Cardiac septum (tissue), 1 donor: ENCODE data around the gene CCN6. TPM values are rescaled to one million over a fixed set of nuclear protein-coding genes. Genes with fewer than 3 reads are reported as not detected.

Source experiments
- DNase-seq: peaks from one replicate; pipeline ENCODE4 v3.0.0-alpha.2; 2020; ENCODE audit warnings: low spot score
- intact Hi-C: fragments of 100-400 bp; cut with DNase I; formaldehyde crosslinking; loops from one replicate; pipeline ENCODE4 v1.14.0; 2022
- total RNA-seq: library from RNA; stranded (reverse); fragmentation: NEBNext Ultra II Directional; extraction: Animal tissue kit (Norgen Biotek cat#: 25700); gene quantifications from one replicate; pipeline ENCODE4 v1.2.1, GENCODE V29; 2021
- donor health status: DM: no; HTN: no; CAD: no.

Gene CCN6
- total RNA-seq, 1 donor from 2014 or later = not detected

DNA sequence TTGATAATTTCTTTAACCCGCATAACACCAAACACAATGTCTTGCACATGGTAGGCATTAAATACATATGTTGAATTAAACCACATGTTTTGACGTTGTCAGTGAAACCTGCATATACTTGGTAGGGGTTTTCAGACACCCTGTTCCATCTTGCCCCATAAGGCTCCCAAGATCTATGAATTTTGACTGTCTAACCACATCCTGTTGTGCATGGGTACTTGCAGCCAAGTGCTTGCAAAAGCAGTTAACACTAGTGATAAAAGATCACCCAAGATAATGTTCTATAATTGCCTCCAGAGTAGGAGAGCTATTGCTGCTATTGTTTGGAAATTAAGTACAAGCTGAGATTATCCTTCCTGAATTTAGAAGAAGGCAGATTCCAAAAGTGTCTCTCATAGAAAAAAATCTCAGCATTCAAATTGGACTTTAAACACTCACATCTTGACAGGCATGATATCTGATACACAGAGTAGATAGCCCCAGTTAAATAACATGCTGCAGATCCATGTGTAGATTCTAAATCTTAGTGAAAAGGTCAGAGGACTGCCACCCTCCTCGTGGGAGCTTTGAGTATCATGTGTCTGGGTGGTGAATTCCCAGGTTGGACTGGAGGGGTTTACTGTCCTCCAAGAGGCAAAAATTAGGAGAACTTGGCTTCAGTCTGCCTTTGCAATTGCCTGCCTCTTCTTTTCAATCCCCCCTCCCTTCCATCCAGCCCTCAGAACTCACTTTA is 25.8 kb upstream of the CCN6 start:
- intact Hi-C loops = no loop called here
- DNase-seq = no peak

GRCh38 chr6:112029045-112029822 is 24.7 kb upstream of the CCN6 start:
- intact Hi-C loops = no loop called here
- peak; percentile 81 for DNase-seq

DNA sequence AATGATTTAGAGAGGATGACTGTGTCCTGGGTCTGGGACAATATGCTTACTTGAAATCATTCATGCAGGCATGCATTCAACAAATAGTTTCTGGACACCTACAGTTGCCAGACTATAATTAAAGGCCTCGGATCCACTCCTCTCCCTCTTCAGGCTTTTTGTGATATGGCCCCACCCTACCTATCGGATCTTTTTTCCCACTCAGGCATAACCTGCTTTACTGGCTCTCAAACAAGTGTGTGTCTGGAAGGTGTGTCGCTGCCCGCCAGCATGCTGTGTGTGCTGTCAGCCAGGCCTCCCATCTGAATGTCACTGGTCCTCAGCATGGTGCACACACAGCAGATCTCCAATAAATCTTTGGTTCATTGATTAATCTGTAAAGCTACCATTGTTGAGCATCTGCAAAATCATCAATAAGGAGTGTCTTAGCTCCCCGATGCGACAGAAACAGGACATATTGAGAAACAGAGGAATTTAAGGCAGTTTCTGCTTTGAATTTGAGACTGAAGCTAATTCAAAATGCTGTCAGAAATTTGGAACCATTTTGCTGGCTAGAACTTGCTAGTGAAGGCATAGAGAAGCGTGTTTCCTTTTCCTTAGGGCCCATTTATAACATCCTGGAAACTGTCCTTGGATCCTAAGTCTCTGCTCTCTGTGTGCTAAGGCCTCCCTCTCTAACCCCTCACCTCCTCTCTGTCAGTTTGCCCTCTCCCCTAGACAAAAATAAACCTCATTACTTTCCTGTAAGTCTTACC is 23.5 kb upstream of the CCN6 start:
- DNase-seq = no peak
- intact Hi-C loops = no loop called here

- intact Hi-C loops = no loop called here
Observed at GRCh38 chr6:112030961-112031660, 22.8 kb upstream of the CCN6 start.

GRCh38 chr6:112031960-112032359 is 21.9 kb upstream of the CCN6 start:
- intact Hi-C loops = no loop called here
- DNase-seq = no peak

More at GRCh38 chr6:112030961-112031660, 22.8 kb upstream of the CCN6 start:
- no peak for DNase-seq

DNA sequence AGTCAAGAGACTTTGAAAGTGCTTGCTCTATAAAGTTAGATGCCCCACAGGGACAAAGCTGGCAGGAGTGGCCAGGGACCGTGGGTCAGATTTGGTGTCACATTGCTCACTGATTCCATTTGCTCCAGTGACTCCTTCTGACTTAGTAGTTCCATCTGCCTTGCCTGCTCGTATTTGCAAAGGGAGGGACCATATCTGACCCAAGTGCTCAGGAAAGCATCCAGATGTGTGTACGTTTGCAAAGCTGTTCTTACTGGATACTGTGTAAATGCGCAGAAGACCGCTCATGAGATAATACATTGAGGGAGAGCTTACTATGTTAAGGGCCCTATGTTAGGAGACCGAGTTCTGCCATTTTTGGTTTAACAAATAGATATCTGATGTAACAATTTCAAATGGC is 21.2 kb upstream of the CCN6 start:
- intact Hi-C loops = no loop called here
- no peak for DNase-seq

DNA sequence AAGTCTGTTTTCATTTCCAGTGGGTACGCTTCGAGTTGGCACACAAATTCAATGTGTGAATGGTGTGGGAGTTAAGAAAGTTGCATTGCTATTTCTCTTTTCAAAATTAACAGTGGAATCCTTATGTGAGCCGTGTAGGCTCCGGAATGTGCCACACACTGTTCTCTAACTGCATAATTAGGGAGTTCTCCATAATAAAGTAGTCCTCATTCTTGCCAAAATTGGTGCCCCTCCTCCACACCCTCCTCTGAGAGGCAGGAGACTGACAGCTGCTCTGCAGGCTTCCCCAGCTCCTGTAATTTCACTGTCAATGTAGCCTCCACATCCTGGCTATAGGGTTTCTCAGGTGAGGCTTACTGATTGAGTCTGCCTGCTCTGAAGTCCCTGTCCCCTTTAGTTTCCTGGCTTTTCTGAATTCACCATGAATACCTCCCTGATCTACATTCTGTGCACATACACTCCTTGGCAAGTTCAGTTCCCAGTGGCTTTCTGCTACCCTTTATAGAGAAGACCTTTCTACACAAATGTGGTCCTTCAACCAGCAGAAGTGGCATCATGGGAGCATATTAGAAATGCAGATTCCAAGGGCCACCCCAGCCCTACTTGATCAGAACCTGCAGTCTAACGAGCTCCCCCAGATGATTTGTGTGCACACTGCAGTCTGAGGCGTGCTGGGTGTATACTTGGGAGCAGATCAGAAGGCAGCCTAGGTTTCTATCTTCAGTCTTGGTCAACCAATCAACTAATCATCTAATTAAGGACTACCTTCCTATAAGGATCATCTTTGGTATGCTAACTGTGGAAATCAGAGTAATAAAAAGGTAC is 19.9 kb upstream of the CCN6 start:
- intact Hi-C loops = no loop called here
- DNase-seq = no peak

- DNase-seq = no peak
- intact Hi-C loops = no loop called here
Observed at GRCh38 chr6:112034616-112034995, 19.3 kb upstream of the CCN6 start.

DNA sequence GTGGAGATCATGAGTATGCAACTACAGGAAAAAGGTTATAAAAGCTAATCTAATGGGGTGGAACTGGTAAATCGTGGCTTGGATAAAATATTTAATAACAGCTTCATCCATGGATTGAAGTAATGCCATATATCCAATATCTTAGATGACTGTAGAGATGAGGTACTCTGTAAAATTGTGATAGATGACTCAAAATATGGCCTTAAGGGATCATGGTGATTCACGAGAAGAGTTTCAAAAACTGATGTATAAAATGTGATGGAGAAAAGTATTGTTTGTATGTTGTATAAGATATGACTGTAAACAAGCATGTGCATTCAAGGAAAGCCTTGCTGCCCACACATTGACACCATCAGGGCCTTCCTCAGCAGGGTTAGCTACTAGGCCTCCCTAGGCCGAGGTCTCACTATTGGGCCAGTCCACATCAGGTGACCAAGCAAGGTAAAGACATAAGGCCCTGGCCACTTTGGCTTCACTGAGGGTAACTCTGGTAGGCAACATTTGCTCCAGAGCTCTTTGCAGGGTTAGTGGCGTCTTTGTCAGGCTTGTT is 17.7 kb upstream of the CCN6 start:
- intact Hi-C loops = no loop called here

DNA sequence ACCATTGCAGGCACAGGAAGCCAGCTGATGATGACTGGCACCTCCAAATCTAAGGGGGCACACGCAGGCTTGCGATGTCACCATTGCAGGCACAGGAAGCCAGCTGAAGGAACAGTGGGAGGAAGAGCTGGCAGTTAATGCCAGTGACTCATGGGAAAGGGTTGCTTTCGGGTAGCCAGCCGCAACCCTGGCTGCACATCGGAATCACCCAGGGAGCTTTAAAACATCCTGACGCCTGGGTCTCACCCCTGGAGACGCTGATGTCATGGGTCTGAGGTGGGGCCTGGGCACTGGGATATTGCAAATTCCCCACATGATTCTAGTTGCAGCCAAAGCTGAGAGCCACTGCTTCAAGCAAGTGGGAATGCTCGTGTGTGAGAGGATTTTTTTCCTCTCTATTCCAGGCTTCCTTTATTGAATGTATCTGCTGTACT is 16.1 kb upstream of the CCN6 start:
- intact Hi-C loops = no loop called here
- no peak for DNase-seq

More for the DNA sequence above, 17.7 kb upstream of the CCN6 start:
- DNase-seq = no peak

DNA sequence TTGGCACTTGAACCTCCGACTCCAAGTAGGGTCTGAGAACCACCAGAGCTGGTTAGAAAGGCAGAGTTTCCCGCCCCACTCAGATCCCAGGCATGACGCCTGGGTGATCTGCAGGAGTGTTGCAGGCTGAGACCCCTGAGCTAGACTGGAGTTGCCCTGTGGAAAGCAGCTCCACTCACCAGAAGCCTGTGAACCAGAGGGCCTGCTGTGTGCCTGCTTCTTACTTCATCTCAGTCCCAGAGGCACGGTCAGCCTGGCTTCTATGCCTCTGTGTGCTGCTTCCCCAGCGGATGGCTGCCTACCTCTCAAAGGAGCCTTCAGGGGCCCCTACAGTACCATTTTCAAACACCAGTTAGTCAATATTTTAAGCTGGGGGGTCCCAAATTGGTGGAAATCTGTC is 15.6 kb upstream of the CCN6 start:
- DNase-seq = no peak

GRCh38 chr6:112038756-112039430 is 15.0 kb upstream of the CCN6 start:
- DNase-seq = no peak
- intact Hi-C loops = no loop called here

More for the DNA sequence above, 15.6 kb upstream of the CCN6 start:
- intact Hi-C loops = no loop called here

- no peak for DNase-seq
- intact Hi-C loops = no loop called here
Observed at GRCh38 chr6:112039431-112039770, 14.5 kb upstream of the CCN6 start.

- intact Hi-C loops = loop anchor here (5.0 to 10.0 kb wide), 2 partner anchors 556 to 784 kb away; partner anchors contain the start of gene REV3L
- DNase-seq = no peak
Observed at GRCh38 chr6:112040956-112041355, 12.9 kb upstream of the CCN6 start.

DNA sequence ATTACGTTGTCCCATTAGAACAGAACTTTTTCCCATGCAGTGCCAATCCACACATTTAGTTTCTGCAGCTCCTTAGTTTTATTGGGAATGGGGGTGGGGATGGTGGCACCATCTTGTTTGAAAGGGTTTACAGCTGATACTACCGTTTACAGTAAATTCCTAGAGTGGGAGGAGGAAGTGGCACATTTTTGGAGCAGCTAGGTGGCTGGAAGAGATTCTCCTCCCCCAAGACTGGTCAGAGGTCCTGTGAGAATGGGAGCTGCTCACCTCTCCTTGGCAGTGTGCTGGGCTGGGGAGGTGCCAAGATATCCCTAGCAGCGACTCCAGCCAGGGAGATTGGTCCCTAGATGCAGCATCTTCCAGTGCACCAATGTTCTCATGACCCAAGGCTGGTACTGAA is 12.4 kb upstream of the CCN6 start:
- intact Hi-C loops = loop anchor here (5.0 to 10.0 kb wide), 2 partner anchors 557 to 784 kb away; partner anchors contain the start of gene REV3L
- DNase-seq = no peak

DNA sequence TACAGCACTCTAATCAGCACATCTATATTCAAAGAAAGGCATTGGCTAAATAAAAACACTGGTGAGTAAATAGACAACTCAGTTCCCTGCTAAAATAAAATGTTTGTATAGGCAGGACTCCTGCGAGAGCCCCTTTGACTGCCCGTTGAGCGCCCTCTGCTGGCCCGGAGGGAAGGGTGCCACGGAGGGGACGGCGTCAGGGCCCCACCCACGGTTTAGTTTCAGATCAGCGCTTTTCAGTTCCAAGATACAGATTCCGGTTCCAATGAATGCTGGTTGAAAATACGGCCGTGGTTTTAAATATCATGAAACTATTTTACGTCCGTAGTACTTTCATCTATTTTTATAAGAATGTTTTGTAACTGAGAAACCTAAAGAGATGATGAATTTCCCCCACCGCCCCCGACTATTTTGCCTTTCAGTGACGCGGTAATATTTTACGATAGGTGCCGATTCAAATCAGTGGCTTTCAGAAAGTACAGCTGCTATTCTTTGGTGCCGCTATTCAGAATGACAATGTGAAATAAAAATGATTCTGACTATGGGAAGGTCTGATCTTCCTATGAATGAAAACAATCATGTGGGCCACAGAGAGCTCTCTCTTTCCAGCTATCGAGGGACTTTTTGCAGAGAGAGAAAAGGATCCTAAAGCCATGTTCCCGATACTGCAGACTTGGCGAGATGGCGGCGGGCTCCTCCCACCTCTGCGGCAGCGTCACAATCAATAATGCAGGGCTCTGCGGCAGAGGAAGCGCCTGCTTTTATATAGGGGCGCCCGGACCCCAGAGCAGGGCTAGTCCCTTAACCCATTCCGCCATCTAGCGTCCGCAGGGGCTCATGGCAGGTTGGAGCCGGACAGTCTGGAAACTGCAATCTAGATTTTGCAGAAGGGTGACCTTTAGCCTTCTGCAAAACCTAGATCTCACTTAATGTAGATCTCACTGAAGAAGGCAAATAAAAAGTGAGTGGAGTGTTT is 10.6 kb upstream of the CCN6 start:
- peak; percentile 93 for DNase-seq
- intact Hi-C loops = loop anchor here (1.0 to 10.0 kb wide), 4 partner anchors 47 to 786 kb away; partner anchors contain the start of gene REV3L

GRCh38 chr6:112044196-112044595 is 9.7 kb upstream of the CCN6 start:
- intact Hi-C loops = loop anchor here (5.0 to 10.0 kb wide), 2 partner anchors 559 to 787 kb away; partner anchors contain the start of gene REV3L
- no peak for DNase-seq
